ENCODE measurements around the gene SLC6A20. TPM values are rescaled to one million over a fixed set of nuclear protein-coding genes. Genes with fewer than 3 reads are reported as not detected.

The SLC6A20 gene
- polyA plus RNA-seq, 1 donor (not counting 4 experiments of a cell fraction or from before 2014, with no cell fraction given) = 0.34 TPM

- no peaks in the 10 kb centered on the region for H3K9me1 ChIP-seq (ENCODE audit: control insufficient read depth, extremely low read depth, insufficient read depth, low read length)
Measured at GRCh38 chr3:45826908-45827307, 30.6 kb upstream of the SLC6A20 start.

GRCh38 chr3:45826321-45826720, 30.0 kb upstream of the SLC6A20 start:
- Histone ChIP-seq H3K4me1 (ENCODE audit: control insufficient read depth, extremely low read depth, insufficient read depth, low read length) (peaks cover 3% of the 10 kb centered on the region), H3K27ac (ENCODE audit: control insufficient read depth, insufficient read depth, low read length) (no peak overlapping the region), H2AFZ (ENCODE audit: control insufficient read depth, low read length) (no peak overlapping the region), H4K20me1 (ENCODE audit: control insufficient read depth, extremely low read depth, insufficient read depth, low read length) (no peaks in the 10 kb centered on the region), H3K36me3 (ENCODE audit: control insufficient read depth in 2 of 2, extremely low read depth in 1 of 2, insufficient read depth in 2 of 2, low read length in 2 of 2) (peaks cover 2 to 7% of the 10 kb centered on the region in 2 experiments), H3K9me3 (ENCODE audit: control insufficient read depth, low read depth, low read length) (no peaks in the 10 kb centered on the region), H3K4me2 (ENCODE audit: control insufficient read depth, extremely low read depth, insufficient read depth, low read depth, low read length) (no peak overlapping the region), H3K4me3 (ENCODE audit: control insufficient read depth in 2 of 3, extremely low read depth in 1 of 3, insufficient read depth in 2 of 3, low read depth in 1 of 3, low read length in 3 of 3) (no peak overlapping the region), H3K27me3 (ENCODE audit: control insufficient read depth, extremely low read depth, insufficient read depth, low read length) (no peaks in the 10 kb centered on the region), H3K9me1 (ENCODE audit: control insufficient read depth, extremely low read depth, insufficient read depth, low read length) (no peaks in the 10 kb centered on the region), H3K79me2 (ENCODE audit: control insufficient read depth, insufficient read depth, low read length) (no peaks in the 10 kb centered on the region), H3K9ac (ENCODE audit: control insufficient read depth, extremely low read depth, insufficient read depth, low read length) (no peak overlapping the region)
- DNase-seq (ENCODE audit: low read depth, low spot score) = no peak
- TF ChIP-seq EZH2 (IDR thresholded peaks at IDR 0.05; ENCODE audit: low read length) (no peak), CTCF (optimal IDR thresholded peaks at IDR 0.05 in 1 of 3, IDR thresholded peaks at IDR 0.05 in 1 of 3, conservative IDR thresholded peaks at IDR 0.05 in 1 of 3; ENCODE audit: extremely low read depth in 1 of 3, insufficient read depth in 2 of 3, low read length in 3 of 3) (no peak)
- FAIRE-seq = peak; percentile 58
- dilution Hi-C loops (cut with MboI; ENCODE audit: extremely low pct_ligation_motif_present, low sequenced_read_pairs) = no loop called here

More at GRCh38 chr3:45826908-45827307, 30.6 kb upstream of the SLC6A20 start:
- FAIRE-seq = peak; percentile 74
- H3K9me3 ChIP-seq (ENCODE audit: control insufficient read depth, low read depth, low read length) = no peaks in the 10 kb centered on the region
- TF ChIP-seq EZH2 (IDR thresholded peaks at IDR 0.05; ENCODE audit: low read length) = no peak
- no peak for TF ChIP-seq CTCF (optimal IDR thresholded peaks at IDR 0.05 in 1 of 3, IDR thresholded peaks at IDR 0.05 in 1 of 3, conservative IDR thresholded peaks at IDR 0.05 in 1 of 3; ENCODE audit: extremely low read depth in 1 of 3, insufficient read depth in 2 of 3, low read length in 3 of 3)
- H3K4me2 ChIP-seq (ENCODE audit: control insufficient read depth, extremely low read depth, insufficient read depth, low read depth, low read length) = no peak overlapping the region
- dilution Hi-C loops (cut with MboI; ENCODE audit: extremely low pct_ligation_motif_present, low sequenced_read_pairs) = no loop called here
- no peak for DNase-seq (ENCODE audit: low read depth, low spot score)
- H3K9ac ChIP-seq (ENCODE audit: control insufficient read depth, extremely low read depth, insufficient read depth, low read length) = no peak overlapping the region
- H2AFZ ChIP-seq (ENCODE audit: control insufficient read depth, low read length) = no peak overlapping the region
- no peak overlapping the region for H3K27ac ChIP-seq (ENCODE audit: control insufficient read depth, insufficient read depth, low read length)
- no peaks in the 10 kb centered on the region for H4K20me1 ChIP-seq (ENCODE audit: control insufficient read depth, extremely low read depth, insufficient read depth, low read length)
- peaks cover 3% of the 10 kb centered on the region for H3K4me1 ChIP-seq (ENCODE audit: control insufficient read depth, extremely low read depth, insufficient read depth, low read length)
- H3K4me3 ChIP-seq (ENCODE audit: control insufficient read depth in 2 of 3, extremely low read depth in 1 of 3, insufficient read depth in 2 of 3, low read depth in 1 of 3, low read length in 3 of 3) = no peak overlapping the region
- no peaks in the 10 kb centered on the region for H3K27me3 ChIP-seq (ENCODE audit: control insufficient read depth, extremely low read depth, insufficient read depth, low read length)
- peaks cover 4 to 7% of the 10 kb centered on the region in 2 experiments for H3K36me3 ChIP-seq (ENCODE audit: control insufficient read depth in 2 of 2, extremely low read depth in 1 of 2, insufficient read depth in 2 of 2, low read length in 2 of 2)
- no peaks in the 10 kb centered on the region for H3K79me2 ChIP-seq (ENCODE audit: control insufficient read depth, insufficient read depth, low read length)

All from keratinocyte (primary cell).